Uterus (tissue), 2 donors: ENCODE measurements around the gene ZNF821.

Source experiments
- CTCF ChIP-seq, 4 experiments: fragments of 200-600 bp in 2 of 4; fragments of 450-650 bp in 2 of 4; sonication (generic) in 2 of 4; IDR thresholded peaks; one replicate each; pipeline ENCODE4 v1.5.1; 2016 to 2019; ENCODE audit warnings: antibody characterized with exemption in 4 of 4, mild to moderate bottlenecking in 2 of 4, moderate library complexity in 1 of 4
- POLR2A ChIP-seq, 2 donors: fragments of 450-650 bp; IDR thresholded peaks; one replicate each; pipeline ENCODE4 v1.6.1; 2016; ENCODE audit warnings: antibody characterized with exemption in 2 of 2, mild to moderate bottlenecking in 1 of 2, moderate library complexity in 1 of 2

GRCh38 chr16:71873199-71873598 is 10.8 kb downstream of the ZNF821 start:
- TF ChIP-seq CTCF (IDR thresholded peaks at IDR 0.05) (no peak), POLR2A (IDR thresholded peaks at IDR 0.05) (no peak)
